Heart left ventricle (tissue), 13 donors: Measurements from ENCODE around the gene ZNF575.

Experiments
- POLR2A ChIP-seq, 2 donors: fragments of 450-650 bp; IDR thresholded peaks; one replicate each; pipeline ENCODE4 v1.6.1; 2017; ENCODE audit warnings: antibody characterized with exemption in 2 of 2, mild to moderate bottlenecking in 2 of 2, moderate library complexity in 2 of 2
- TF ChIP-seq, protein P1 (sequence below), 12 donors: fragments of 200-600 bp; sonication (generic) in 4 of 12; IDR thresholded peaks; one replicate each; pipeline versions ENCODE4 v1.5.0 to v1.8.0; 2018 to 2022; ENCODE audit warnings: antibody characterized with exemption in 12 of 12, mild to moderate bottlenecking in 5 of 12
- donor health status: ischemic (EF 13 %, LVEDD 7.1; RV severe dilation, severe dysfunction).
- donor health status: DM: no; HTN: yes; CAD: no.
- donor health status: DM: no; HTN: no; CAD: no.
- donor health status: ischemic (EF 25% LVEDD 6.9; RV normal size, moderate dysfunction).
- donor health status: ischemic (EF 25% LVEDD 5.7; RV mildly dilated, moderate dysfunction).
- donor health status: ischemic (EF 35%, LVEDD 5.7; RV mildly dilated, moderate dysfunction).
- donor health status: nonischemic (EF 11% LVEDD 7.7; RV severe dilation, severe dysfunction).
- donor health status: DM: yes; HTN: yes; CAD: no.
- donor health status: PGD.
- donor health status: ischemic (EF 29% LVEDD 5.4; RV normal size, mild dysfunction).
- donor health status: nonischemic (EF 23%, LVEDD 6.1; RV moderate dilation, normal function).

DNA sequence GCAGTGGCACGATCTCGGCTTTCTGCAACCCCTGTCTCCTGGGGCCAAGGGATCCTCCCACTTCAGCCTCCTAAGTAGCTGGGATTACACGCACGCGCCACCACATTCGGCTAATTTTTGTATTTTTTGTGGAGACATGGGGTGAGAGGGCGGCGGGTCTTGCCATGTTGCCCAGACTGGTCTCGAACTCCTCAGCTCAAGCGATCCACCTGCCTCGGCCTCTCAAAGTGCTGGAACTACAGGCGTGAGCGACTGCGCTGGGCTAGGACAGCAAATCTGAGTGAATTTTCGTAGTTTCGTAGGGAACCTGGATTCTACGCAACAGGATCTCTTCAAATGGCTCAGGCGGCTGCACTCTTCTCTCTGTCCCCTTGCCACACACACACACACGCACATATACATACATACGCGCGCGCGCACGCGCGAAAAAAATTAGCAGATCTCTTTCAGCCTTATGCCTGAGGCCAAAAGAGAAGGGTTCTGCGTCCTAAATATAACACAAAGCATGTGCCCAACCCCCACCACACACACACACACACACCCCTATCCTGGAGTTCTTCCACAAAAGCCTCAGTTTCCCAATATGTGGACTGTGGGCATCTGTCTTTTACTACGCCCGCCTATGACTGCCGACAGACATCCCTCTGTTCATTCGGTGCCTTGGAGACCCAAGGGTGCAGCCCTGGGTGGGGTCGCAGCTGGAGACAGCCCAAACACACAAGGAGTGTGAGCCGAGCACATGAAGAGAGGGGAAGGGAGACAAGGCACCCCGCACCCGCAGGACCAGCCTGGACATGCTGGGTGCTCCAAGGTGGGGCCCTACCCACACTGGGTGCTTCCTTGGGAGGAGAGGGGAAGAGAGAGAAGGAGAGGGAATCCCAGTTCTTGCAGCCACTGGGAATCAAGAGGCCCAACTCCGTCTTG lies 43.2 kb downstream of the ZNF575 start:
- TF ChIP-seq, protein P1, sequence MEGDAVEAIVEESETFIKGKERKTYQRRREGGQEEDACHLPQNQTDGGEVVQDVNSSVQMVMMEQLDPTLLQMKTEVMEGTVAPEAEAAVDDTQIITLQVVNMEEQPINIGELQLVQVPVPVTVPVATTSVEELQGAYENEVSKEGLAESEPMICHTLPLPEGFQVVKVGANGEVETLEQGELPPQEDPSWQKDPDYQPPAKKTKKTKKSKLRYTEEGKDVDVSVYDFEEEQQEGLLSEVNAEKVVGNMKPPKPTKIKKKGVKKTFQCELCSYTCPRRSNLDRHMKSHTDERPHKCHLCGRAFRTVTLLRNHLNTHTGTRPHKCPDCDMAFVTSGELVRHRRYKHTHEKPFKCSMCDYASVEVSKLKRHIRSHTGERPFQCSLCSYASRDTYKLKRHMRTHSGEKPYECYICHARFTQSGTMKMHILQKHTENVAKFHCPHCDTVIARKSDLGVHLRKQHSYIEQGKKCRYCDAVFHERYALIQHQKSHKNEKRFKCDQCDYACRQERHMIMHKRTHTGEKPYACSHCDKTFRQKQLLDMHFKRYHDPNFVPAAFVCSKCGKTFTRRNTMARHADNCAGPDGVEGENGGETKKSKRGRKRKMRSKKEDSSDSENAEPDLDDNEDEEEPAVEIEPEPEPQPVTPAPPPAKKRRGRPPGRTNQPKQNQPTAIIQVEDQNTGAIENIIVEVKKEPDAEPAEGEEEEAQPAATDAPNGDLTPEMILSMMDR (IDR thresholded peaks at IDR 0.05) = no peak
- no peak for TF ChIP-seq POLR2A (IDR thresholded peaks at IDR 0.05)
